Type B pancreatic cell (in vitro differentiated cells): ENCODE measurements around the gene ZNF581. TPM values are rescaled to one million over a fixed set of nuclear protein-coding genes. Genes with fewer than 3 reads are reported as not detected.

Experiments
- DNase-seq: peaks from one replicate; pipeline ENCODE4 v3.0.0; 2021; ENCODE audit warnings: mixed read lengths; ENCODE audit not compliant: unreplicated experiment; ENCODE audit errors: extremely low spot score
- H3K27ac Mint-ChIP-seq: 2 replicates; pipeline ENCODE4 v1.8.0; 2021; ENCODE audit warnings: mild to moderate bottlenecking, mixed read lengths
- H3K27me3 Mint-ChIP-seq: 2 replicates; pipeline ENCODE4 v1.8.0; 2021; ENCODE audit warnings: mixed read lengths
- H3K36me3 Mint-ChIP-seq: 2 replicates; pipeline ENCODE4 v1.8.0; 2021; ENCODE audit warnings: mixed read lengths
- H3K4me1 Mint-ChIP-seq: one replicate; pipeline ENCODE4 v1.8.0; 2021; ENCODE audit warnings: mixed read lengths; ENCODE audit not compliant: unreplicated experiment
- H3K4me3 Mint-ChIP-seq: 2 replicates; pipeline ENCODE4 v1.8.0; 2021; ENCODE audit warnings: mild to moderate bottlenecking, mixed read lengths
- H3K9me3 Mint-ChIP-seq: 2 replicates; pipeline ENCODE4 v1.8.0; 2021; ENCODE audit warnings: mixed read lengths
- total RNA-seq: library from RNA; stranded (reverse); gene quantifications from 2 replicates; pipeline ENCODE4 v1.2.1, GENCODE V29; 2021; ENCODE audit warnings: low replicate concordance
- TF ChIP-seq, protein P1 (sequence below): fragments of 200-600 bp; sonication (generic); conservative IDR thresholded peaks from 2 replicates; pipeline ENCODE4 v1.5.0; 2021; ENCODE audit warnings: antibody characterized with exemption, mild to moderate bottlenecking

ZNF581 gene
- total RNA-seq, 1 donor from 2014 or later: 43.1 TPM

DNA sequence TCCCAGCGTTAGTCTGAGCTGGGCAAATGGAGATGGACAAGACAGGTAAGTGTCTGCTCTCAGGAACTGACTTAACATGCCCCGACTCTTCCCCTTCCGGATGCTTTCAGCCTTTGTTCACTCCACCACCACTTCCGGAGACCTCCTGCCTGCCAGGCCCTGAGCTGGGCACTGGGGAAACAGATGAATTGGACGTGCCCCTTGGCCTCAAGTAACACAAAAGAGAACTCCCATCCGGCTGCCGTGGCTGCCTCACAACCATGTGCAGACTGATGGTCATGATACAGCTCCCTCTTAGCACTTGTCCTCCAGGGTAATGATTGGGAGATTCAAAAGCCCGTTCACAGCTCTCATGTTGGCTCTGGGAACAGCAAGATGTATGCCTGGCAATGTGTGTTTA, 26.0 kb upstream of the ZNF581 start:
- no peaks in the 10 kb centered on the region for H3K4me1 Mint-ChIP-seq
- TF ChIP-seq, protein P1, sequence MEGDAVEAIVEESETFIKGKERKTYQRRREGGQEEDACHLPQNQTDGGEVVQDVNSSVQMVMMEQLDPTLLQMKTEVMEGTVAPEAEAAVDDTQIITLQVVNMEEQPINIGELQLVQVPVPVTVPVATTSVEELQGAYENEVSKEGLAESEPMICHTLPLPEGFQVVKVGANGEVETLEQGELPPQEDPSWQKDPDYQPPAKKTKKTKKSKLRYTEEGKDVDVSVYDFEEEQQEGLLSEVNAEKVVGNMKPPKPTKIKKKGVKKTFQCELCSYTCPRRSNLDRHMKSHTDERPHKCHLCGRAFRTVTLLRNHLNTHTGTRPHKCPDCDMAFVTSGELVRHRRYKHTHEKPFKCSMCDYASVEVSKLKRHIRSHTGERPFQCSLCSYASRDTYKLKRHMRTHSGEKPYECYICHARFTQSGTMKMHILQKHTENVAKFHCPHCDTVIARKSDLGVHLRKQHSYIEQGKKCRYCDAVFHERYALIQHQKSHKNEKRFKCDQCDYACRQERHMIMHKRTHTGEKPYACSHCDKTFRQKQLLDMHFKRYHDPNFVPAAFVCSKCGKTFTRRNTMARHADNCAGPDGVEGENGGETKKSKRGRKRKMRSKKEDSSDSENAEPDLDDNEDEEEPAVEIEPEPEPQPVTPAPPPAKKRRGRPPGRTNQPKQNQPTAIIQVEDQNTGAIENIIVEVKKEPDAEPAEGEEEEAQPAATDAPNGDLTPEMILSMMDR: no peak
- DNase-seq: no peak
- no peak overlapping the region for H3K4me3 Mint-ChIP-seq
- H3K9me3 Mint-ChIP-seq: no peaks in the 10 kb centered on the region
- peaks cover 14% of the 10 kb centered on the region for H3K36me3 Mint-ChIP-seq
- no peak overlapping the region for H3K27ac Mint-ChIP-seq
- no peaks in the 10 kb centered on the region for H3K27me3 Mint-ChIP-seq

DNA sequence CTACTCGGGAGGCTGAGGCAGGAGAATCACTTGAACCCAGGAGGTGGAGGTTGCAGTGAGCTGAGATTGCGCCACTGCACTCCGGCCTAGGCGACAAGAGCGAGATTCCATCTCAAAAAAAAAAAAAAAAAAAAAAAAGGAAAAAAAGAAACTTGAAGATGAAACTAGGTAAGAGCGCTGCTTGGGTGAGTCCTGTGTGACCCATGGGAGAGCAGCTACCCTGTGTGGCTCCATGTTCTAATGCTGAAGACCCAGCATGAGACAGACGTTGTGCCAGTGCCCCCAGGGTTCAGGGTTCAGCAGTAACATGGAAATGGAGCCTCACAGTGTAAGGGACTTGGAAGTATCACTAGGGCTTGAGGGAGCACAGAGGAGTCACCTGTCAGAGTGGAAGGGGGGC, 25.0 kb upstream of the ZNF581 start:
- H3K4me3 Mint-ChIP-seq: no peak overlapping the region
- H3K4me1 Mint-ChIP-seq: peaks cover 1% of the 10 kb centered on the region
- H3K27ac Mint-ChIP-seq: no peak overlapping the region
- DNase-seq: no peak
- TF ChIP-seq, protein P1: no peak
- H3K9me3 Mint-ChIP-seq: no peaks in the 10 kb centered on the region
- H3K27me3 Mint-ChIP-seq: no peaks in the 10 kb centered on the region
- peaks cover 8% of the 10 kb centered on the region for H3K36me3 Mint-ChIP-seq

DNA sequence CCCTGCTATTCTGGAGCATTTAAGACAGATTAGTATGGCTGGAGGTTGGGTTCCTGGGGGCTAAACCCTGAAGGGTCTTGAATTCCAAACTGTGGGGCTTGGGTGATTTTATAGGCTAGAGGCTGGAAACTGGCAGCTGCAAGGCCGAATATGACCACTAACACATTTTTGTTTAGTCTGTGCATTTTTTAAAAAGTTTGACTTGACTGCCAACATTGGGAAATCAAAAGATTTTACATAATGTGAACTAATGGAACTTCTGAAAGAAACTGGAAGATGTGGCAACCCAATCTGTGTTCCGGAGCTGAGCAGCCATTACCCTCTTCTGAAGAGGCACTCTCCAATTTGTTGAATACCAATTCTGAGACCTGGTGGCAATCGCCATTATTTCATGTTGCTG, 24.2 kb upstream of the ZNF581 start:
- Mint-ChIP-seq H3K36me3 (peaks cover 8% of the 10 kb centered on the region), H3K9me3 (no peaks in the 10 kb centered on the region), H3K27me3 (no peaks in the 10 kb centered on the region), H3K4me1 (peaks cover 9% of the 10 kb centered on the region), H3K27ac (no peak overlapping the region), H3K4me3 (no peak overlapping the region)
- DNase-seq: no peak
- TF ChIP-seq, protein P1: no peak

DNA sequence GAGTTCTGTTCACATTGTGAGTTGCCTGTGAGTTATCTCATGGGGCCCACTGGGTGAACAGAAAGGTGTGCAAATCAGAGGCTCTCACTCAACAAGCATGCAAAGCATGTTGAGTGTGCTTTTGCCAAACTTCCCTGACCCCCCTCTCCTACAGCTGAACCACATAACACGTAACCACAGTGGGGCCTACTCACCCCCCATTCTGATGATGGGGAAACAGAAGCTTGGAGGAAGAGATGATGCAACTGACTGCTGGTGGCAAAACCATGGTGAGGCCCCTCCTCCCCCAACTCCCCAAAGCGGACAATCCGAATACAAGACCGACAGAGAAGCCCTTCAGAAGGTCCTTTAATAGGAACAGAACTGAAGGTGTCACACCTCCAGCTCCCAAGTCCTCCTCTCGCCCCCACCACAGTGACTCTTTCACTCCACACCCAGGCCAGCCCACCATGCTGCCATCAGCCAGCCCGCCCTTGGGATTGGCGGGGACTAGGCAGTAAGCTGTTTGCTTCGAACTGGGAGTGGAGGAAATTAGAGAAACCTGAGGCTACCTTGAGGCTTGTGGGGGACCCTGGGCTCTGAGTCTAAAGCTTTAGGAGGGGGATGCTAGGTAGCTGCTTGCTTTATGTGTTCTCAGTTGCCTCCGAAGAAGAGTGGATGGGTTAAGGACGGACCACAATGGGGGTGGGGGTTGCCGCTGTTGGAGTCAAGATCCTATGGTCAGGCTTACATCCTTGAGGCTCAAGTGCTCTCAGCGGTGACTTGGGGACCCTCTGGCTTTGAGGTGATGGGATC, 22.8 kb upstream of the ZNF581 start:
- TF ChIP-seq, protein P1: no peak
- no peak overlapping the region for H3K4me3 Mint-ChIP-seq
- no peak overlapping the region for H3K27ac Mint-ChIP-seq

DNA sequence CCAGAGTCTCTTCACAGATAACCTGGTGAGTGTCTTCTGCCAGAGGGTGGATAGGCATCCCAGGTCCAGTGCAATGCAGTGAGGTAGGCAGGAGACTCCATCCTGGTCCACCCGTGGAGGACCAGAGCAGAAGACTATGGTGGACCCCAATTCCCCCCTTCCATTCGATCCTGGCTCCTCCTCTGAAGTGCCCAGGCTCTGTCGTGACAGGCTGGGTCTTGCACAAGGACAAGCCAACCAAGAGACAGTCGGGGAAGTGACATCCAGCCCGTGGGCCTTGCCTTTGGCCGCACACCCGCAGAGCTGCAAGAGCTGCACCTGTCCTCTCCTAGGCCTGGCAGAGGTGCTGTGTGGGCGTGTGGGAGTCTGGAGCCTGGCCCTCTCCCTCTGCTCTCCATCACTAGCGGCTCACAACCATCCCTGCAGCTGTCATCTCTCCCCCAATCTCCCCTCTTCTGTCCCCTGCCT, 22.2 kb upstream of the ZNF581 start:
- Mint-ChIP-seq H3K36me3 (peaks cover 8% of the 10 kb centered on the region), H3K4me3 (no peak overlapping the region)
- no peak for DNase-seq

More for the DNA sequence above, 22.8 kb upstream of the ZNF581 start:
- DNase-seq: no peak
- Mint-ChIP-seq H3K9me3 (no peaks in the 10 kb centered on the region), H3K27me3 (no peaks in the 10 kb centered on the region), H3K4me1 (peaks cover 14% of the 10 kb centered on the region), H3K36me3 (peaks cover 8% of the 10 kb centered on the region)

More for the DNA sequence above, 22.2 kb upstream of the ZNF581 start:
- H3K27me3 Mint-ChIP-seq: no peaks in the 10 kb centered on the region
- peaks cover 14% of the 10 kb centered on the region for H3K4me1 Mint-ChIP-seq
- H3K27ac Mint-ChIP-seq: no peak overlapping the region
- TF ChIP-seq, protein P1: no peak
- no peaks in the 10 kb centered on the region for H3K9me3 Mint-ChIP-seq
